ENCODE results near the gene PLCB2. TPM values are rescaled to one million over a fixed set of nuclear protein-coding genes. Genes with fewer than 3 reads are reported as not detected.
A peak's percentile ranks its signal among the peaks of the same experiment; 100 is the strongest.

The PLCB2 gene
- total RNA-seq, 1 donor from 2014 or later, result 0.56 TPM

DNA sequence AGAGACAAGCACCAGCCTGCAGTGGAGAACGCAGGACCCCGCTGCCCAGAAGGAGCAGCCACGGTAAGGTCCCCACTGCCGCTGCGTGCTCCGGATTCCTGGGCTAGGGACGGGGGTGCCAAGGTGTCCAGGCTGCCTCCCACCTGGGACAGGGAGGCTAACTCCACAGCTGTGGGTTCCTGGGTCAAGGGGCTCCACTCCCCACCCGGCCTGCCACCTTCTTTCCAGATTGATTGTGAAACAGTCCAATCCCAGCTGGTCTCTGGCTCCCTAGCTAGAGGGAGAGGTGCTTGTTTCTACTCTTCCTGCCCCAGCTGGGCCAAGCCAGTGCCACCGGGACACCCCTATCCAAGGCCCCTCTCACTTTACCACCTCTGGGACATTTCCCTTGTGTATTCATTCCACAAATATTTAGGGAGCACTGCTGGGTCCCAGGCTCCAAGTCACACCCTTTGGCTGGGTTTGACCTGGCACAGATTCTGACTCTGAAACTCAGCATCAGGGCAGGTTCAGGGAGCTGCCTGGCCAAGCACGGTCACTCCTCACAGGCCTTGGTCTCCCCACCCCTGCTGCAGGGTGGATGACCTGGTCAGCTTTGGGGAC lies 67.0 kb downstream of the PLCB2 start:
- Histone ChIP-seq H3F3A (ENCODE audit: low read depth) (no peaks in the 10 kb centered on the region), H3K9me3 (ENCODE audit: low read depth) (no peaks in the 10 kb centered on the region), H3K4me1 (peaks cover 4% of the 10 kb centered on the region), H3K9ac (no peak overlapping the region), H3K4me2 (no peak overlapping the region), H4K20me1 (ENCODE audit: low read depth) (no peaks in the 10 kb centered on the region), H3K4me3 (no peak overlapping the region), H3K36me3 (no peaks in the 10 kb centered on the region), H3K79me2 (ENCODE audit: low read depth) (no peaks in the 10 kb centered on the region), H3K27me3 (peaks cover 27% of the 10 kb centered on the region), H2AFZ (replicated peaks) (no peak overlapping the region), H3K27ac (no peak overlapping the region)
- Mint-ChIP-seq H3K27ac (no peak overlapping the region), H3K4me1 (peaks cover 17% of the 10 kb centered on the region), H3K36me3 (no peaks in the 10 kb centered on the region), H3K4me3 (no peak overlapping the region), H3K27me3 (ENCODE audit: insufficient read depth, low read depth) (peaks cover 13% of the 10 kb centered on the region), H3K9me3 (no peaks in the 10 kb centered on the region)
- no peak for TF ChIP-seq EZH2 (IDR thresholded peaks at IDR 0.05)
- no peak for TF ChIP-seq EZH2phosphoT487 (IDR thresholded peaks at IDR 0.05)
- TF ChIP-seq, protein P1, sequence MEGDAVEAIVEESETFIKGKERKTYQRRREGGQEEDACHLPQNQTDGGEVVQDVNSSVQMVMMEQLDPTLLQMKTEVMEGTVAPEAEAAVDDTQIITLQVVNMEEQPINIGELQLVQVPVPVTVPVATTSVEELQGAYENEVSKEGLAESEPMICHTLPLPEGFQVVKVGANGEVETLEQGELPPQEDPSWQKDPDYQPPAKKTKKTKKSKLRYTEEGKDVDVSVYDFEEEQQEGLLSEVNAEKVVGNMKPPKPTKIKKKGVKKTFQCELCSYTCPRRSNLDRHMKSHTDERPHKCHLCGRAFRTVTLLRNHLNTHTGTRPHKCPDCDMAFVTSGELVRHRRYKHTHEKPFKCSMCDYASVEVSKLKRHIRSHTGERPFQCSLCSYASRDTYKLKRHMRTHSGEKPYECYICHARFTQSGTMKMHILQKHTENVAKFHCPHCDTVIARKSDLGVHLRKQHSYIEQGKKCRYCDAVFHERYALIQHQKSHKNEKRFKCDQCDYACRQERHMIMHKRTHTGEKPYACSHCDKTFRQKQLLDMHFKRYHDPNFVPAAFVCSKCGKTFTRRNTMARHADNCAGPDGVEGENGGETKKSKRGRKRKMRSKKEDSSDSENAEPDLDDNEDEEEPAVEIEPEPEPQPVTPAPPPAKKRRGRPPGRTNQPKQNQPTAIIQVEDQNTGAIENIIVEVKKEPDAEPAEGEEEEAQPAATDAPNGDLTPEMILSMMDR (IDR thresholded peaks at IDR 0.05), result no peak
- no peak for DNase-seq (ENCODE audit: low spot score)

DNA sequence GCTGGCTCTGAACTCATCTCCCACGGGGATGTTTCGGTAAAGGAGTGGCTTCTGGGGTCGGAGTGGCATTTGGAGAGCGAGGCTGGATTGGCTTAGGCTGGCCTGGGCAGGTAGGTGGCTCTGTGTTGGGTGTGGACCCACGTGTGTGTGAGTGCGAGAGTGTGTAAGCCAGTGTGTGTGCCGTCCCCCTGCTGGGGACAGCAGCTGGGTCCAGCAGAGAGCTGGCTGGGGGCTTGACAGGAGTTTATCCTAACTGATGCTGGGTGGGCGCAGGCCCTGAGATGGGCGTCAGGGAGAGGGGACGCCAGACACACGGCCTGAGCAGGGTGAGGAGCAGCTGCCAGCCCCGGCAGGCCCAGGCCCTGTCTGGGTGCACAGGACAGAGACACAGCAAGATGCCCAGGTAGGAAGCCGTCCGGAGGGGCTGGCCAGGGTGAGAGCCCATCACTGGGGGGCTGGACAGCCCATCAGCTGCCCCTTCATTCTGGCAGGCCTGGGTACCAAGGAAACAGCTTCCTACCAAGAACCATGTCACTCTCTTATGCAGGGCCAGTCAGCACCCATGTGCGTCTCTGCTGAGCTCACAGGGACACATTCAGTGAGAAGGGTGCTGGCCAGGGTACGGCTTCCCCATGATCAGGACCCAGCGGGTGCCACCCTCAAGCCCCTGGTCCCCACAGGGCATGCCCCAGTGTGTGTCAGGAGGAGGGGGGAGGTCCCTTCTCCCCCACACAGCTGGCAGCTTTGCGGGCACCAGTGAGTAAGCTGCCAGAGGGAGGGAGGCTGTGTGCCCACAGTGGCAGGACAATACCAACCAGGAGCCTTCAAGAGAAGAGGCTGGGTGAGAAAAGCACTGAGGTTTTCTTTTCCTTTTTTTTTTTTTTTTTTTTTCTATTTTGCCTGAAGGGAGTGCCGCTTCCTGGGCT lies 67.8 kb downstream of the PLCB2 start:
- Histone ChIP-seq H3F3A (ENCODE audit: low read depth) (peaks cover 4% of the 10 kb centered on the region), H3K4me2 (peak overlapping the region; percentile 84), H3K36me3 (no peaks in the 10 kb centered on the region), H3K9ac (no peak overlapping the region), H3K27ac (no peak overlapping the region), H3K4me1 (peaks cover 4% of the 10 kb centered on the region), H3K79me2 (ENCODE audit: low read depth) (no peaks in the 10 kb centered on the region), H3K9me3 (ENCODE audit: low read depth) (no peaks in the 10 kb centered on the region), H4K20me1 (ENCODE audit: low read depth) (no peaks in the 10 kb centered on the region), H3K27me3 (peaks cover 27% of the 10 kb centered on the region), H2AFZ (replicated peaks) (peak overlapping the region; percentile 61), H3K4me3 (no peak overlapping the region)
- H3K27me3 Mint-ChIP-seq (ENCODE audit: insufficient read depth, low read depth), result peaks cover 8% of the 10 kb centered on the region
- no peaks in the 10 kb centered on the region for H3K9me3 Mint-ChIP-seq
- no peak for TF ChIP-seq EZH2 (IDR thresholded peaks at IDR 0.05)
- TF ChIP-seq, protein P1 (IDR thresholded peaks at IDR 0.05), result no peak
- no peak for TF ChIP-seq EZH2phosphoT487 (IDR thresholded peaks at IDR 0.05)
- H3K27ac Mint-ChIP-seq, result no peak overlapping the region
- no peak for DNase-seq (ENCODE audit: low spot score)
- H3K4me1 Mint-ChIP-seq, result peaks cover 19% of the 10 kb centered on the region
- no peaks in the 10 kb centered on the region for H3K36me3 Mint-ChIP-seq
- peak overlapping the region; percentile 30 for H3K4me3 Mint-ChIP-seq

DNA sequence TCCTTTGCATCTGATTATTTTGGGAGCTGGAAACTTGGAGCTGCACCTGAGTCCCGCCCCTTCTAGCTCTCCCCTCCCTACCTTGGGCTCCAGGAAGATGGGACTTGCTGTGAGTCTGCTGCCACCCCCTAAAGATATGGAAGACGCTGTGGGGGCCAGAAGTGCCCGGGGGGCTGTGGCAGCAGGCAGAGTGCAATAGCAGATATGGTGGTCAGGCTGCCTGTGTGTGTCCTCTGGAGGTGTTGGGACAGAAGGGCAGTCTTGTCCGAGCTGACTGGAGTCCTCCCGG lies 68.4 kb downstream of the PLCB2 start:
- peaks cover 8% of the 10 kb centered on the region for H3K27me3 Mint-ChIP-seq (ENCODE audit: insufficient read depth, low read depth)
- peaks cover 27% of the 10 kb centered on the region for H3K27me3 ChIP-seq
- peaks cover 17% of the 10 kb centered on the region for H3K4me1 Mint-ChIP-seq
- peaks cover 7% of the 10 kb centered on the region for H3F3A ChIP-seq (ENCODE audit: low read depth)
- no peak overlapping the region for H3K27ac Mint-ChIP-seq
- H3K9me3 ChIP-seq (ENCODE audit: low read depth), result no peaks in the 10 kb centered on the region
- H3K27ac ChIP-seq, result no peak overlapping the region
- H3K4me3 ChIP-seq, result peak overlapping the region; percentile 42
- DNase-seq (ENCODE audit: low spot score), result no peak
- TF ChIP-seq, protein P1 (IDR thresholded peaks at IDR 0.05), result no peak
- TF ChIP-seq EZH2 (IDR thresholded peaks at IDR 0.05), result no peak
- TF ChIP-seq EZH2phosphoT487 (IDR thresholded peaks at IDR 0.05), result no peak
- no peaks in the 10 kb centered on the region for H4K20me1 ChIP-seq (ENCODE audit: low read depth)
- H3K9me3 Mint-ChIP-seq, result no peaks in the 10 kb centered on the region
- H3K4me3 Mint-ChIP-seq, result peak overlapping the region; percentile 30
- H2AFZ ChIP-seq (replicated peaks), result peak overlapping the region; percentile 61
- H3K36me3 Mint-ChIP-seq, result no peaks in the 10 kb centered on the region
- no peak overlapping the region for H3K9ac ChIP-seq
- H3K79me2 ChIP-seq (ENCODE audit: low read depth), result no peaks in the 10 kb centered on the region
- no peaks in the 10 kb centered on the region for H3K36me3 ChIP-seq
- peak overlapping the region; percentile 84 for H3K4me2 ChIP-seq
- H3K4me1 ChIP-seq, result peaks cover 4% of the 10 kb centered on the region

Measured in neural progenitor cell (in vitro differentiated cells).